Breast epithelium (tissue), 3 donors: ENCODE measurements around the gene IKZF2.

Experiments
- CTCF ChIP-seq, 3 donors: fragments of 450-650 bp; IDR thresholded peaks; one replicate each; pipeline ENCODE4 v1.5.1; 2016 to 2017; ENCODE audit warnings: antibody characterized with exemption in 3 of 3, mild to moderate bottlenecking in 3 of 3, moderate library complexity in 3 of 3
- POLR2AphosphoS5 ChIP-seq, 3 donors: sonication (generic); formaldehyde crosslinking; IDR thresholded peaks; one replicate each; pipeline ENCODE4 v1.6.1; 2017; ENCODE audit warnings: antibody characterized with exemption in 3 of 3

- TF ChIP-seq CTCF (IDR thresholded peaks at IDR 0.05) (no peak), POLR2AphosphoS5 (IDR thresholded peaks at IDR 0.05) (no peak)
Observed at GRCh38 chr2:213164263-213164662, 12.9 kb upstream of the IKZF2 start.
